HFFc6 (cell line): Measurements from ENCODE around the gene NAPA. TPM values are rescaled to one million over a fixed set of nuclear protein-coding genes. Genes with fewer than 3 reads are reported as not detected.

Source experiments
- DNase-seq: peaks from one replicate; pipeline ENCODE4 v3.0.0-alpha.2; 2018
- H3K27ac Mint-ChIP-seq: 2 replicates; pipeline ENCODE4 v1.8.0; 2020; ENCODE audit warnings: mild to moderate bottlenecking, mixed read lengths
- H3K27me3 Mint-ChIP-seq: 2 replicates; pipeline ENCODE4 v1.8.0; 2021; ENCODE audit warnings: mild to moderate bottlenecking, moderate library complexity, mixed read lengths; ENCODE audit not compliant: insufficient read depth
- H3K36me3 Mint-ChIP-seq: 2 replicates; pipeline ENCODE4 v1.8.0; 2021; ENCODE audit warnings: low read depth, mixed read lengths
- H3K4me1 Mint-ChIP-seq: 2 replicates; pipeline ENCODE4 v1.8.0; 2020; ENCODE audit warnings: low read depth, mixed read lengths
- H3K4me3 Mint-ChIP-seq: 2 replicates; pipeline ENCODE4 v1.8.0; 2020; ENCODE audit warnings: mild to moderate bottlenecking, moderate library complexity, mixed read lengths
- H3K9me3 Mint-ChIP-seq: 2 replicates; pipeline ENCODE4 v1.8.0; 2020; ENCODE audit warnings: mild to moderate bottlenecking, mixed read lengths
- total RNA-seq, 6 experiments: library from RNA; stranded (reverse); fragmentation: NEBNext Ultra II Directional; extraction: Animal tissue kit (Norgen Biotek cat#: 25700); gene quantifications; 2 replicates in 1 of 6; 3 replicates in 5 of 6; pipeline ENCODE4 v1.2.3, GENCODE V29; 2021
- TF ChIP-seq, protein P1 (sequence below): fragments of 200-600 bp; sonication (generic); IDR thresholded peaks from 2 replicates; pipeline ENCODE4 v1.5.0; 2021; ENCODE audit warnings: antibody characterized with exemption, mild to moderate bottlenecking

NAPA gene
- total RNA-seq, 6 experiments from 2014 or later: 94.4 to 119 (median 109) TPM

- Mint-ChIP-seq H3K27me3 (no peaks in the 10 kb centered on the region), H3K4me3 (no peak overlapping the region), H3K9me3 (no peaks in the 10 kb centered on the region), H3K4me1 (peaks cover 18% of the 10 kb centered on the region), H3K27ac (no peak overlapping the region), H3K36me3 (no peaks in the 10 kb centered on the region)
- no peak for DNase-seq
- TF ChIP-seq, protein P1, sequence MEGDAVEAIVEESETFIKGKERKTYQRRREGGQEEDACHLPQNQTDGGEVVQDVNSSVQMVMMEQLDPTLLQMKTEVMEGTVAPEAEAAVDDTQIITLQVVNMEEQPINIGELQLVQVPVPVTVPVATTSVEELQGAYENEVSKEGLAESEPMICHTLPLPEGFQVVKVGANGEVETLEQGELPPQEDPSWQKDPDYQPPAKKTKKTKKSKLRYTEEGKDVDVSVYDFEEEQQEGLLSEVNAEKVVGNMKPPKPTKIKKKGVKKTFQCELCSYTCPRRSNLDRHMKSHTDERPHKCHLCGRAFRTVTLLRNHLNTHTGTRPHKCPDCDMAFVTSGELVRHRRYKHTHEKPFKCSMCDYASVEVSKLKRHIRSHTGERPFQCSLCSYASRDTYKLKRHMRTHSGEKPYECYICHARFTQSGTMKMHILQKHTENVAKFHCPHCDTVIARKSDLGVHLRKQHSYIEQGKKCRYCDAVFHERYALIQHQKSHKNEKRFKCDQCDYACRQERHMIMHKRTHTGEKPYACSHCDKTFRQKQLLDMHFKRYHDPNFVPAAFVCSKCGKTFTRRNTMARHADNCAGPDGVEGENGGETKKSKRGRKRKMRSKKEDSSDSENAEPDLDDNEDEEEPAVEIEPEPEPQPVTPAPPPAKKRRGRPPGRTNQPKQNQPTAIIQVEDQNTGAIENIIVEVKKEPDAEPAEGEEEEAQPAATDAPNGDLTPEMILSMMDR: no peak
Measured at GRCh38 chr19:47507924-47508553, 6.8 kb downstream of the NAPA start.

DNA sequence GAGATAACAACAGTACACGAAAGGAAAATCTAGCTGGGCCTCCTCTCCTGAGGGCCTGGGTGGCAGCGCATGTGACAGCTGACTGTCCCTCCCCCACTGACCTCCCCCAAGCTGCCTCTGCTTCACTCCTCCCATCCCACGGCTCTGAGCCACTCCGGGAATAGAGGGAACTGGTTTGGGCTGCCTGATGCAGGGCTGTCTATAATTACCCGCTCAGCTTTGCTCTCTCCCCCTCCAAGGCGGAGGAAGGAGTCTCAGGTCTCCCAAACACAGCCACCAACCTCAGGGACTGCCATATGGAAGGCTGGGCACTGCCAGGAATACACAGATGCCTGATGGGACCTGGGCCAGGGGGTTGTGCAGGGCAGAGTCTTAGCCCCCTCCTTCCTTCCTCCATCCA is 7.9 kb downstream of the NAPA start:
- H3K4me1 Mint-ChIP-seq: peaks cover 8% of the 10 kb centered on the region
- H3K36me3 Mint-ChIP-seq: no peaks in the 10 kb centered on the region
- no peaks in the 10 kb centered on the region for H3K9me3 Mint-ChIP-seq
- no peak for DNase-seq
- TF ChIP-seq, protein P1: no peak
- H3K27ac Mint-ChIP-seq: no peak overlapping the region
- H3K27me3 Mint-ChIP-seq: peaks cover 1% of the 10 kb centered on the region; the same call in 1 of the 2 replicates
- H3K4me3 Mint-ChIP-seq: no peak overlapping the region

- H3K4me3 Mint-ChIP-seq: no peak overlapping the region
Measured at GRCh38 chr19:47506459-47506858, 8.4 kb downstream of the NAPA start.

GRCh38 chr19:47505506-47505905 is 9.4 kb downstream of the NAPA start:
- H3K9me3 Mint-ChIP-seq: no peaks in the 10 kb centered on the region
- no peak overlapping the region for H3K27ac Mint-ChIP-seq
- H3K4me1 Mint-ChIP-seq: peaks cover 6% of the 10 kb centered on the region; the same call in 1 of the 2 replicates
- H3K36me3 Mint-ChIP-seq: no peaks in the 10 kb centered on the region
- peaks cover 1% of the 10 kb centered on the region; the same call in 1 of the 2 replicates for H3K27me3 Mint-ChIP-seq
- H3K4me3 Mint-ChIP-seq: no peak overlapping the region
- no peak for DNase-seq
- TF ChIP-seq, protein P1: no peak

More at GRCh38 chr19:47506459-47506858, 8.4 kb downstream of the NAPA start:
- Mint-ChIP-seq H3K27ac (no peak overlapping the region), H3K36me3 (no peaks in the 10 kb centered on the region), H3K4me1 (peaks cover 7% of the 10 kb centered on the region; the same call in 1 of the 2 replicates), H3K9me3 (no peaks in the 10 kb centered on the region), H3K27me3 (peaks cover 1% of the 10 kb centered on the region; the same call in 1 of the 2 replicates)
- no peak for DNase-seq
- TF ChIP-seq, protein P1: no peak

- no peaks in the 10 kb centered on the region for H3K36me3 Mint-ChIP-seq
Measured at GRCh38 chr19:47503826-47504150, 11.1 kb downstream of the NAPA start.

More at GRCh38 chr19:47503826-47504150, 11.1 kb downstream of the NAPA start:
- TF ChIP-seq, protein P1: no peak
- Mint-ChIP-seq H3K4me1 (peaks cover 6% of the 10 kb centered on the region; the same call in 1 of the 2 replicates), H3K9me3 (no peaks in the 10 kb centered on the region), H3K4me3 (no peak overlapping the region), H3K27ac (no peak overlapping the region), H3K27me3 (peaks cover 1% of the 10 kb centered on the region; the same call in 1 of the 2 replicates)
- no peak for DNase-seq
